BLaER1 treated with 17β-estradiol and CSF1 and Interleukin-3, amounts not matched to agents 10 nM and 100 nM (cell line): Measurements from ENCODE around the gene FSTL4.
"Not testable (repeated sequence)": the region's sequence is repeated elsewhere in the genome, so short reads cannot be mapped to it uniquely, and the experiment has no call there.

Experiments
- H3K27ac ChIP-seq, 11 experiments: shearing (Covaris generic); formaldehyde crosslinking; 2 replicates each; pipeline ENCODE4 v1.8.1; 2022
- H3K27me3 ChIP-seq, 11 experiments: shearing (Covaris generic); formaldehyde crosslinking; 2 replicates each; pipeline ENCODE4 v1.8.1; 2022
- H3K36me3 ChIP-seq, 11 experiments: shearing (Covaris generic); formaldehyde crosslinking; 2 replicates each; pipeline ENCODE4 v1.8.1; 2022
- H3K4me1 ChIP-seq, 10 experiments: shearing (Covaris generic); formaldehyde crosslinking; 2 replicates each; pipeline ENCODE4 v1.8.1; 2022
- H3K4me2 ChIP-seq, 11 experiments: shearing (Covaris generic); formaldehyde crosslinking; 2 replicates each; pipeline ENCODE4 v1.8.1; 2022
- H3K4me3 ChIP-seq, 10 experiments: shearing (Covaris generic); formaldehyde crosslinking; 2 replicates each; pipeline ENCODE4 v1.8.1; 2022
- H3K9ac ChIP-seq, 11 experiments: shearing (Covaris generic); formaldehyde crosslinking; 2 replicates each; pipeline ENCODE4 v1.8.1; 2022
- H3K9me3 ChIP-seq, 11 experiments: shearing (Covaris generic); formaldehyde crosslinking; replicated peaks in 1 of 11; 2 replicates each; pipeline ENCODE4 v1.8.1; 2022
- H4K20me1 ChIP-seq, 11 experiments: shearing (Covaris generic); formaldehyde crosslinking; 2 replicates each; pipeline ENCODE4 v1.8.1; 2022
- Cebpa-rat ChIP-seq, 11 experiments: shearing (Covaris generic); IDR thresholded peaks; 2 replicates each; pipeline ENCODE4 v1.8.1; 2022

FSTL4 gene

DNA sequence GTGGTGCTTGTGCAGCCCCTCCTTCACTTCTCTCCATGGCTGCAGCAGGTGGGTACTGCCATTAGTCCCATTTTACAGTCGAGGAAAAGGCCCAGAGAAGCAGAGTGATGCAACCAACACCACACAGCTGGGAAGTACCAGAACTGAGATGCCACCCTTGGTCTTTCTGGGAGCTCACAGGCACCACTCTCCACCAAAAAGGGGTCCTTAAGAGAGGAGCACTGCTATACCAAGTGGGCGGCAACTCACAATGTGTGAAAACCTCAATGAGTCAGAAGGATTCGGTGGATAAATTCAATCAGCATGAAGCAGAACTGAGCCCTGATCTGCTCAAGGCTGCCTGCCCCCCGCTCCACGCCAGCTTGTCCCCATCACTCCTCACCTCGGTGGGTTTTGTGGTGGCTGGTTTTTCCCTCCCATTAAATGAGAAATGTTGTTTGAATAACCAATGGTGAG lies 213.7 kb downstream of the FSTL4 start:
- Histone ChIP-seq H3K36me3 (no peaks in the 10 kb centered on the region), H3K4me3 (no peak overlapping the region), H3K9ac (no peak overlapping the region), H3K4me1 (peaks cover 32 to 63% (median 49%) of the 10 kb centered on the region in 10 experiments), H3K27ac (no peak overlapping the region), H3K4me2 (peak overlapping the region; percentile 12 to 77 (median 71); a peak in 20 of 22 replicates), H4K20me1 (no peaks in the 10 kb centered on the region), H3K27me3 (no peaks in the 10 kb centered on the region), H3K9me3 (peaks cover 0 to 17% (median 7%) of the 10 kb centered on the region in 11 experiments; a peak in 13 of 22 replicates)
- no peak for TF ChIP-seq Cebpa-rat (IDR thresholded peaks at IDR 0.05)

GRCh38 chr5:133397990-133398645 lies 214.2 kb downstream of the FSTL4 start:
- H3K27me3 ChIP-seq = no peaks in the 10 kb centered on the region
- no peaks in the 10 kb centered on the region for H3K36me3 ChIP-seq
- peaks cover 32 to 69% (median 55%) of the 10 kb centered on the region in 10 experiments for H3K4me1 ChIP-seq
- H3K4me3 ChIP-seq = no peak overlapping the region
- H3K9ac ChIP-seq = 0 out of 22 replicates have a peak overlapping the region, but pooled peaks of 1 of the 11 experiments have one; percentile 2
- TF ChIP-seq Cebpa-rat (IDR thresholded peaks at IDR 0.05) = no peak
- H3K4me2 ChIP-seq = peak overlapping the region; percentile 36 to 77 (median 71)
- no peaks in the 10 kb centered on the region for H4K20me1 ChIP-seq
- peaks cover 0 to 17% (median 7%) of the 10 kb centered on the region in 11 experiments; a peak in 13 of 22 replicates for H3K9me3 ChIP-seq
- H3K27ac ChIP-seq = peak overlapping the region in 4 of 11 experiments; percentile 4 to 43 (median 12); a peak in 3 of 22 replicates

- Histone ChIP-seq H4K20me1 (no peaks in the 10 kb centered on the region), H3K9ac (0 out of 22 replicates have a peak overlapping the region, but pooled peaks of 1 of the 11 experiments have one; percentile 2), H3K27ac (peak overlapping the region in 2 of 11 experiments; percentile 4 to 5; a peak in 2 of 22 replicates), H3K27me3 (no peaks in the 10 kb centered on the region), H3K4me1 (peaks cover 32 to 76% (median 62%) of the 10 kb centered on the region in 10 experiments), H3K36me3 (no peaks in the 10 kb centered on the region), H3K9me3 (peaks cover 0 to 17% (median 7%) of the 10 kb centered on the region in 11 experiments; a peak in 13 of 22 replicates), H3K4me3 (no peak overlapping the region), H3K4me2 (peak overlapping the region; percentile 36 to 77 (median 71))
- TF ChIP-seq Cebpa-rat (IDR thresholded peaks at IDR 0.05) = no peak
Observed at GRCh38 chr5:133397348-133397747, 215.0 kb downstream of the FSTL4 start.

DNA sequence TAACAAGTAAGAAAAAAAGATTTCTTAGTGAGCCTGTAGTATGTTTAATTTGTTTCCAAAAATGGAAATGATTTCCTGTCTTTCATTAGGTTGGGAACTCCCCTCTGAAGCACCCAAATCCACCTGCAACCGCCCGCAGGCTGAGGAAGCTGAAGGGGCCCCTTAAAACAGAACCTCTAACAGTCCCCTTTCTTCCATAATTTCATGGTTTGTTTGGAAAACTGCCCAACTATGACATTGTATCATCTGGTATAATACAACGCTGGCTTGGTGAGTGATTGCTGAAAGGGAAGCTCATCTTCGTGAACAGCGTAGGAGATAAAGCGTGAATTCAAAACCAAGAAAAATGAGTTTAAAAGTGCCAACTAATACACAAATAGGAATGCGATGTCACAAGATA lies 215.5 kb downstream of the FSTL4 start:
- TF ChIP-seq Cebpa-rat (IDR thresholded peaks at IDR 0.05) = no peak
- Histone ChIP-seq H4K20me1 (no peaks in the 10 kb centered on the region), H3K36me3 (no peaks in the 10 kb centered on the region), H3K4me1 (peaks cover 32 to 77% (median 63%) of the 10 kb centered on the region in 10 experiments), H3K9ac (no peak overlapping the region; a peak in 1 of 22 replicates), H3K4me3 (no peak overlapping the region), H3K27me3 (no peaks in the 10 kb centered on the region), H3K4me2 (peak overlapping the region; percentile 36 to 77 (median 71)), H3K9me3 (peaks cover 0 to 17% (median 7%) of the 10 kb centered on the region in 11 experiments; a peak in 13 of 22 replicates), H3K27ac (peak overlapping the region in 2 of 11 experiments; percentile 22 to 41; a peak in 2 of 22 replicates)

- Histone ChIP-seq H3K9me3 (peaks cover 0 to 17% (median 7%) of the 10 kb centered on the region in 11 experiments; a peak in 13 of 22 replicates), H3K27me3 (no peaks in the 10 kb centered on the region), H3K27ac (peak overlapping the region in 3 of 11 experiments; percentile 22 to 52 (median 41); a peak in 3 of 22 replicates), H3K36me3 (no peaks in the 10 kb centered on the region), H3K9ac (no peak overlapping the region; a peak in 2 of 22 replicates), H3K4me2 (peak overlapping the region; percentile 36 to 77 (median 71)), H4K20me1 (no peaks in the 10 kb centered on the region), H3K4me3 (no peak overlapping the region), H3K4me1 (peaks cover 32 to 78% (median 63%) of the 10 kb centered on the region in 10 experiments)
- no peak for TF ChIP-seq Cebpa-rat (IDR thresholded peaks at IDR 0.05)
Observed at GRCh38 chr5:133396187-133396741, 216.1 kb downstream of the FSTL4 start.

DNA sequence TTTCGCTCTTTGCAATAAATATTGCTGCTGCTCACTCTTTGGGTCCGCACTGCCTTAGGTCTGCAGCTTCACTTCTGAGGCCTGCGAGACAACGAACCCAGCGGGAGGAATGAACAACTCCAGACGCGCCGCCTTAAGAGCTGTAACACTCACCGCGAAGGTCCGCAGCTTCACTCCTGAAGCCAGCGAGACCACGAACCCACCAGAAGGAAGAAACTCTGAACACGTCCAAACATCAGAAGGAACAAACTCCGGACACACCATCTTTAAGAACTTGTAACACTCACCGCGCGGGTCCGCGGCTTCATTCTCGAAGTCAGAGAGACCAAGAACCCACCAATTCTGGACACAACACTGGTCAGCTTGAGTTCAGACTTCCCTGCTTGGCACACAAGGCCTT lies 217.1 kb downstream of the FSTL4 start:
- not testable (repeated sequence) for H3K27ac ChIP-seq, H3K9ac ChIP-seq, H3K4me3 ChIP-seq, H4K20me1 ChIP-seq, H3K27me3 ChIP-seq, H3K4me2 ChIP-seq, H3K36me3 ChIP-seq
- peaks cover 0 to 17% (median 7%) of the 10 kb centered on the region in 11 experiments; a peak in 13 of 22 replicates for H3K9me3 ChIP-seq
- H3K4me1 ChIP-seq = peaks cover 32 to 77% (median 64%) of the 10 kb centered on the region in 10 experiments

DNA sequence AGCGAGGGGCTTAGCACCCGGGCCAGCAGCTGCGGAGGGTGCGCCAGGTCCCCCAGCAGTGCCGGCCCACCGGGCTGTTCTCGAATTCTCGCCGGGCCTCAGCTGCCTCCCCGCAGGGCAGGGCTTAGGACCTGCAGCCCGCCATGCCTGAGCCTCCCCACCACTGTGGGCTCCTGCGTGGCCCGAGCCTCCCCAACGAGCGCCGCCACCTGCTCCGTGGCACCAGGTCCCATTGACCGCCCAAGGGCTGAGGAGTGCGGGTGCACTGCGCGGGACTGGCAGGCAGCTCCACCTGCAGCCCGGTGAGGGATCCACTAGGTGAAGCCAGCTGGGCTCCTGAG lies 217.9 kb downstream of the FSTL4 start:
- not testable (repeated sequence) for H4K20me1 ChIP-seq, H3K9ac ChIP-seq, H3K27me3 ChIP-seq, H3K27ac ChIP-seq, H3K36me3 ChIP-seq, H3K4me3 ChIP-seq
- peaks cover 32 to 74% (median 62%) of the 10 kb centered on the region in 10 experiments for H3K4me1 ChIP-seq
- H3K9me3 ChIP-seq = peaks cover 0 to 17% (median 7%) of the 10 kb centered on the region in 11 experiments; a peak in 13 of 22 replicates
- H3K4me2 ChIP-seq = peak overlapping the region in 3 of 11 experiments; percentile 57 to 75 (median 66); a peak in 4 of 22 replicates

DNA sequence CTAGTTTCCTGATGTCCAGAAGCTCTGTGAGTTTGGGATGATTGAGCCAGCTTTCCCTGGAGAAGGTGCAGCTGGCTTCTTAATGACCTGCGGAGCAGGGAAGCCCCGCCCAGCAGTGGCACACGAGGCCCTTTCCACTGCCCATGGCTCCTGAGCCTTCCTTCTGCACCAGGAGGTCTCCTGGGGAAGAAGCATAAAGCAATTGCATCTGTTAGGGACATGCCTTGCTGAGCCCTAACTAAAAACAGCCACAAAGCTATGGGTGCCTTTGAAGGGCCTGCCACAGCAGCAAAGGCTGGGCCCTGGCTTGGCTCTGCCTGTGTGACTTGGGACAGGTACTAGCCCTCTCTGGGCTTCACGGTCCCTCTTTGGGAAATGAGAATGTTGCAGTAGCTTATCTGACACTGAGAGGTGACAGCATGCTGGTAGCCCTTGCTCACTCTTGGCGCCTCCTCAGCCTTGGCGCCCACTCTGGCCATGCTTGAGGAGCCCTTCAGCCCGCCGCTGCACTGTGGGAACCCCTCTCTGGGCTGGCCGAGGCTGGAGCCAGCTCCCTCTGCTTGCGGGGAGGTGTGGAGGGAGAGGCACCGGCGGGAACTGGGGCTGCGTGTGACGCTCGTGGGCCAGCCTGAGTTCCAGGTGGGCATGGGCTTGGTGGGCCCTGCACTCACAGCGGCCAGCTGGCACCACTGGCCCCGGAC lies 218.4 kb downstream of the FSTL4 start:
- Histone ChIP-seq H3K4me3 (no peak overlapping the region), H3K9me3 (peaks cover 0 to 17% (median 7%) of the 10 kb centered on the region in 11 experiments; a peak in 13 of 22 replicates), H3K9ac (no peak overlapping the region), H3K4me2 (peak overlapping the region in 8 of 11 experiments; percentile 28 to 75 (median 56); a peak in 12 of 22 replicates), H3K27ac (no peak overlapping the region), H3K4me1 (peaks cover 28 to 69% (median 57%) of the 10 kb centered on the region in 10 experiments), H4K20me1 (no peaks in the 10 kb centered on the region; a peak in 1 of 22 replicates), H3K27me3 (no peaks in the 10 kb centered on the region), H3K36me3 (no peaks in the 10 kb centered on the region)
- TF ChIP-seq Cebpa-rat (IDR thresholded peaks at IDR 0.05) = no peak

- H3K27me3 ChIP-seq = no peaks in the 10 kb centered on the region
- peak overlapping the region in 9 of 11 experiments; percentile 26 to 75 (median 57); a peak in 17 of 22 replicates for H3K4me2 ChIP-seq
- H3K4me1 ChIP-seq = peaks cover 14 to 55% (median 42%) of the 10 kb centered on the region in 10 experiments
Observed at GRCh38 chr5:133392448-133392847, 219.9 kb downstream of the FSTL4 start.

More at GRCh38 chr5:133392448-133392847, 219.9 kb downstream of the FSTL4 start:
- H3K36me3 ChIP-seq = no peaks in the 10 kb centered on the region
- TF ChIP-seq Cebpa-rat (IDR thresholded peaks at IDR 0.05) = no peak
- no peak overlapping the region for H3K27ac ChIP-seq
- H3K9ac ChIP-seq = no peak overlapping the region
- H3K4me3 ChIP-seq = no peak overlapping the region
- peaks cover 0 to 17% (median 7%) of the 10 kb centered on the region in 11 experiments; a peak in 13 of 22 replicates for H3K9me3 ChIP-seq
- H4K20me1 ChIP-seq = no peaks in the 10 kb centered on the region; a peak in 1 of 22 replicates
